GM19238 (cell line): ENCODE data around the gene ARHGAP15.

Experiments
- DNase-seq: peaks from one replicate; pipeline ENCODE4 v3.0.0; 2011; ENCODE audit warnings: low spot score; ENCODE audit not compliant: insufficient read length

The ARHGAP15 gene

GRCh38 chr2:143741205-143741604 is 612.0 kb downstream of the ARHGAP15 start:
- no peak for DNase-seq

- DNase-seq = no peak
Measured at GRCh38 chr2:143742581-143742980, 613.4 kb downstream of the ARHGAP15 start.

- no peak for DNase-seq
Measured at GRCh38 chr2:143744114-143744513, 614.9 kb downstream of the ARHGAP15 start.

- no peak for DNase-seq
Measured at GRCh38 chr2:143745060-143745459, 615.8 kb downstream of the ARHGAP15 start.

GRCh38 chr2:143754742-143755141 is 625.5 kb downstream of the ARHGAP15 start:
- DNase-seq = no peak

GRCh38 chr2:143758629-143759330 is 629.6 kb downstream of the ARHGAP15 start:
- no peak for DNase-seq

GRCh38 chr2:143759455-143759854 is 630.2 kb downstream of the ARHGAP15 start:
- no peak for DNase-seq

GRCh38 chr2:143762176-143762928 is 633.1 kb downstream of the ARHGAP15 start:
- no peak for DNase-seq

GRCh38 chr2:143764261-143764660 is 635.0 kb downstream of the ARHGAP15 start:
- no peak for DNase-seq

- DNase-seq = no peak
Measured at GRCh38 chr2:143764706-143765105, 635.5 kb downstream of the ARHGAP15 start.

GRCh38 chr2:143768991-143769390 is 639.8 kb downstream of the ARHGAP15 start:
- no peak for DNase-seq

- DNase-seq = no peak
Measured at GRCh38 chr2:143771939-143772338, 642.7 kb downstream of the ARHGAP15 start.

- no peak for DNase-seq
Measured at GRCh38 chr2:143776526-143777297, 647.5 kb downstream of the ARHGAP15 start.

GRCh38 chr2:143779021-143779420 is 649.8 kb downstream of the ARHGAP15 start:
- no peak for DNase-seq

- no peak for DNase-seq
Measured at GRCh38 chr2:143786026-143786765, 657.0 kb downstream of the ARHGAP15 start.

- no peak for DNase-seq
Measured at GRCh38 chr2:143787674-143788073, 658.5 kb downstream of the ARHGAP15 start.

GRCh38 chr2:143792602-143793001 is 663.4 kb downstream of the ARHGAP15 start:
- DNase-seq = no peak

- no peak for DNase-seq
Measured at GRCh38 chr2:143793381-143793780, 664.2 kb downstream of the ARHGAP15 start.

- no peak for DNase-seq
Measured at GRCh38 chr2:143796051-143796450, 666.8 kb downstream of the ARHGAP15 start.

GRCh38 chr2:143801561-143801960 is 672.3 kb downstream of the ARHGAP15 start:
- no peak for DNase-seq

- DNase-seq = no peak
Measured at GRCh38 chr2:143802242-143802641, 673.0 kb downstream of the ARHGAP15 start.
